ENCODE data around the gene GDPD4.

Gene GDPD4

GRCh38 chr11:77205467-77206263, 95.8 kb downstream of the GDPD4 start:
- H3K27ac ChIP-seq: no peak overlapping the region
- TF ChIP-seq CTCF (conservative IDR thresholded peaks at IDR 0.05): no peak
- no peak for TF ChIP-seq ZFX (IDR thresholded peaks at IDR 0.05)

- H3K27ac ChIP-seq: no peak overlapping the region
- TF ChIP-seq CTCF (conservative IDR thresholded peaks at IDR 0.05): no peak
Measured at GRCh38 chr11:77204754-77205466, 96.6 kb downstream of the GDPD4 start.

GRCh38 chr11:77203901-77204753, 97.4 kb downstream of the GDPD4 start:
- no peak for TF ChIP-seq ZFX (IDR thresholded peaks at IDR 0.05)
- TF ChIP-seq CTCF (conservative IDR thresholded peaks at IDR 0.05): no peak
- H3K27ac ChIP-seq: no peak overlapping the region

GRCh38 chr11:77202941-77203900, 98.3 kb downstream of the GDPD4 start:
- no peak overlapping the region for H3K27ac ChIP-seq
- TF ChIP-seq CTCF (conservative IDR thresholded peaks at IDR 0.05) (no peak), ZFX (IDR thresholded peaks at IDR 0.05) (no peak)

- TF ChIP-seq CTCF (conservative IDR thresholded peaks at IDR 0.05) (no peak), ZFX (IDR thresholded peaks at IDR 0.05) (no peak)
- no peak overlapping the region for H3K27ac ChIP-seq
Measured at GRCh38 chr11:77201991-77202841, 99.3 kb downstream of the GDPD4 start.

GRCh38 chr11:77201370-77201769, 100.1 kb downstream of the GDPD4 start:
- TF ChIP-seq ZFX (IDR thresholded peaks at IDR 0.05) (no peak), CTCF (conservative IDR thresholded peaks at IDR 0.05) (no peak)

More at GRCh38 chr11:77201370-77201769, 100.1 kb downstream of the GDPD4 start:
- no peak overlapping the region for H3K27ac ChIP-seq
